ENCODE results near the gene VKORC1L1. TPM values are rescaled to one million over a fixed set of nuclear protein-coding genes. Genes with fewer than 3 reads are reported as not detected.

The VKORC1L1 gene
- total and polyA plus RNA-seq, 9 of the 15 experiments (the other 6 are each of a cell fraction or from before 2014, with no cell fraction given), result 6.8 to 36.5 (median 19.3) TPM

GRCh38 chr7:65927489-65928448 lies 54.9 kb downstream of the VKORC1L1 start (continued):
- TF ChIP-seq HBP1 (CRISPR knock-in tag; IDR thresholded peaks at IDR 0.05), result no peak
- TF ChIP-seq PCBP2 (IDR thresholded peaks at IDR 0.05; ENCODE audit: low read depth, low read length, poor library complexity, severe bottlenecking), result no peak
- TF ChIP-seq ERF (CRISPR knock-in tag; IDR thresholded peaks at IDR 0.05), result no peak
- no peak for TF ChIP-seq ZNF436 (CRISPR knock-in tag; IDR thresholded peaks at IDR 0.05)
- no peak for TF ChIP-seq ZFP1 (CRISPR knock-in tag; IDR thresholded peaks at IDR 0.05)
- peak; percentile 87 for TF ChIP-seq DPF2 (IDR thresholded peaks at IDR 0.05)
- no peak for TF ChIP-seq SRF (CRISPR knock-in tag; IDR thresholded peaks at IDR 0.05)
- TF ChIP-seq MCM2 (IDR thresholded peaks at IDR 0.05; ENCODE audit: low read depth), result no peak
- no peak for TF ChIP-seq ESRRA (IDR thresholded peaks at IDR 0.05; ENCODE audit: borderline replicate concordance, low read depth)
- TF ChIP-seq CBFA2T3 (IDR thresholded peaks at IDR 0.05), result peak; percentile 90
- TF ChIP-seq CUX1 (CRISPR knock-in tag; IDR thresholded peaks at IDR 0.05), result no peak
- TF ChIP-seq ZNF174 (CRISPR knock-in tag; IDR thresholded peaks at IDR 0.05), result no peak
- TF ChIP-seq ZNF639 (CRISPR knock-in tag; conservative IDR thresholded peaks at IDR 0.05 in 1 of 2, IDR thresholded peaks at IDR 0.05 in 1 of 2), result no peak
- peak; percentile 81 for TF ChIP-seq HMBOX1 (IDR thresholded peaks at IDR 0.05)
- no peak for TF ChIP-seq NR1H2 (CRISPR knock-in tag; IDR thresholded peaks at IDR 0.05)
- TF ChIP-seq POLR3G (IDR thresholded peaks at IDR 0.05; ENCODE audit: extremely low read depth, insufficient read length, insufficient replicate concordance), result no peak
- no peak for TF ChIP-seq ZNF717 (CRISPR knock-in tag; IDR thresholded peaks at IDR 0.05)
- peak; percentile 86 for TF ChIP-seq NCOR1 (IDR thresholded peaks at IDR 0.05)
